Left cardiac atrium (tissue), 4 donors: Measurements from ENCODE around the gene NAT16. TPM values are rescaled to one million over a fixed set of nuclear protein-coding genes. Genes with fewer than 3 reads are reported as not detected.
"Not testable (repeated sequence)": the region's sequence is repeated elsewhere in the genome, so short reads cannot be mapped to it uniquely, and the experiment has no call there.

Experiments
- ATAC-seq, 2 donors: fragments of 200-7000 bp; cut with Tn5 transposase; one replicate each; pipeline ENCODE4 v1.9.1; 2020; ENCODE audit warnings: mild to moderate bottlenecking in 2 of 2, moderate library complexity in 2 of 2
- DNase-seq: peaks from one replicate; pipeline ENCODE4 v3.0.0-alpha.2; 2020
- intact Hi-C, 2 donors: fragments of 100-400 bp; cut with DNase I; formaldehyde crosslinking; loops; one replicate each; pipeline versions ENCODE4 v1.14.1 to v1.15.1; 2022 to 2023
- total RNA-seq, 2 donors: library from RNA; stranded (reverse); fragmentation: NEBNext Ultra II Directional; extraction: Animal tissue kit (Norgen Biotek cat#: 25700); gene quantifications; one replicate each; pipeline ENCODE4 v1.2.1, GENCODE V29; 2021
- donor health status: DM: no; HTN: yes; CAD: no.
- donor health status: DM: no; HTN: yes; CAD: no; lungs with severe emphysema.
- donor health status: DM: yes; HTN: yes; CAD: no.
- donor health status: Dilated cardiomyopathy.

NAT16 gene
- total RNA-seq, 2 donors from 2014 or later: not detected

DNA sequence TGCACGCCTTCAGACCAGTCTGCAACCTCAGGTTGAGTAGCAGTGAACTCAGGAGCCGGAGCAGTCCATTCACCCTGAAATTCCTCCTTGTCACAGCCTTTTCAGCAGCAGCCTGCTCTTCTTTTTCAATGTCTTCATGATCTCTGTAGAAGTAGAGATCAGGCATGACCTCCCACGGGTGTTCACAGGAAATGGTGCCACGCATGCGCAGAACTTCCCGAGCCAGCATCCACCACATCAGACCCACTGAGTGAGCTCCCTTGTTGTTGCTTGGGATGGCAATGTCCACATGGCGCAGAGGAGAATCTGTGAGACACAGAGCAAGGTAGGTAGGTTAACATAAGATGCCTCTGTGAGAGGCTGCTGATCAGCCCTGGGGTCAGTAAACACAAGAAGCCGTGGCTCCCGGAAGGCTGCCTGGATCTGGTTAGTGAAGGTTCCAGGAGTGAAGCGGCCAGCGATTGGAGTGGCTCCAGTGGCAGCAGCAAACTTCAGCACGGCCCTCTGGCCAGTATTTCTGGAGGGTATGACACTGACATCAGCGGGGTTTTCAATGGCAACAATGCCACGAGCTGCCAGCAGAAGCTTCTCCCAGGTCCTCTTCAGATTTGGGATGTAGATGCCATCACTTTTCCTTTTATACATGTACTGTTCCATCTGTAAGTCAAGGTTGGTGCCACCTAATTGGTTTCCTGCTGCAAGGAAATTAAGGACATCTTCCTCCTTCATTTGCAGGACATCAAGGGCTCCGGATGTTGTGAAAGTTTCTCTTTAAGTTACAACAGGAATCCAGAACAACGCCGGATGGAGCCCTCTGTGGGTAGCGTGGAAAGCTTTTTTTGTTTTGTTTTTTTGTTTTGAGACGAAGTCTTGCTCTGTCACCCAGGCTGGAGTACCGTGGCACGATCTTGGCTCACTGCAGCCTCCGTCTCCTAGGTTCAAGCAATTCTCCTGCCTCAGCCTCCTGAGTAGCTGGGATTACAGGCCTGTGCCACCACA lies 23.9 kb upstream of the NAT16 start:
- ATAC-seq, intact Hi-C loops, DNase-seq: not testable (repeated sequence)

DNA sequence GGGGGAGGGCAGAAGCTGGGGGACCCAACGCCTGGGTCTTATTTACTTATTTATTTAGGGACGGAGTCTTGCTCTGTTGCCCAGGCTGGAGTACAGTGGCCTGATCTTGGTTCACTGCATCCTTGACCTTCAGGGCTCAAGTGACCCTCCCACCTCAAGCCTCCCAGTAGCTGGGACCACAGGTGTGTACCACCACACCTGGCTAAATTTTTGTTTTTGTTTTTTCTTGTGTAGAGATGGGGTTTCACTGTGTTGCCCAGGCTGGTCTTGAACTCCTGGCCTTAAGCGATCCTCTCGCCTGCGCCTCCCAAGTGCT lies 22.5 kb upstream of the NAT16 start:
- no peak for DNase-seq
- ATAC-seq: no peak
- intact Hi-C loops: no loop called here

DNA sequence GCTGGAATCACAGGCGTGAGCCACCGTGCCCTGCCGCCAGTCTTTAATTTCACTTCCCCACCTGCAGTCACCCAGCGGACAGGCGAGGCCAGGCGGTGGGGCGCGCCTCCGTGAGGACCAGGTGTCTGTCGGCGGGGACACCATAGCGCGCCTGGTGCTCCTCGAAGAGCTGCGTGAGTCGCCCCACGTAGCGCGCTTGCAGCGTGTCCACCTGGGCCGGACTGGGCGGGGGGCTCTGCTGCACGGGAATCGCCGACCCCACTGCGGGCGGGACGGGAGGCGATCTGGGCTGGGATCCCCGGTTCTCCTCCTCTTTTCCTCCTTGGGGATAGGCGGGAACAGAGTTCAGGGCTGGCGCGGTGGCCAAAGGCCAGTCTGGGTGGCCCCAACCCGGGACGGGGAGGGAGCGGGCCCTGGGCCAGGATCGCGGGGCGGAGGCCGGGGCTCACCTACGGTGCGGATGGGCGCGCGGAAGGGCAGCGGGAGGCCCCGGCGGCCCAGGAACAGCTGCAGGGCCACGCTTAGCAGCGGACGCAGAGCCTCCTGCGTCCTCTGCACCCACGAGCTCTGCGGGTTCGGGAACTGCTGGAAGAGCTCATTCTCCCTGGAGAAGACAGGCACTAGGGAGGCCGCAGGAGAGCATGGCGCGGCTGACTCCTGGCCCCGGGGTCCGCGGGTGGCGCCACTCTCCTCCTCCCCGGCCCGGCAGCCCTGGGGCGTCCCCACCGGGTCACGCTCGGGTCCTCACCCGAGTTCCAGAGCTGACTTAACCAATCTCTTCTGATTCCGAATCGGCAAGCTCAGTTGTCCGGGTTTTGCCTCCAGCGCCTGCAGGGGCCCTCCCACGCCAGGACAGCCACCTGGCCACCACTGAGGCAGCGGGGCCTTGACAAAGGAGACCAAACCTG lies 21.9 kb upstream of the NAT16 start:
- ATAC-seq: peak in 1 of 2 donors; percentile 30
- intact Hi-C loops: no loop called here

DNA sequence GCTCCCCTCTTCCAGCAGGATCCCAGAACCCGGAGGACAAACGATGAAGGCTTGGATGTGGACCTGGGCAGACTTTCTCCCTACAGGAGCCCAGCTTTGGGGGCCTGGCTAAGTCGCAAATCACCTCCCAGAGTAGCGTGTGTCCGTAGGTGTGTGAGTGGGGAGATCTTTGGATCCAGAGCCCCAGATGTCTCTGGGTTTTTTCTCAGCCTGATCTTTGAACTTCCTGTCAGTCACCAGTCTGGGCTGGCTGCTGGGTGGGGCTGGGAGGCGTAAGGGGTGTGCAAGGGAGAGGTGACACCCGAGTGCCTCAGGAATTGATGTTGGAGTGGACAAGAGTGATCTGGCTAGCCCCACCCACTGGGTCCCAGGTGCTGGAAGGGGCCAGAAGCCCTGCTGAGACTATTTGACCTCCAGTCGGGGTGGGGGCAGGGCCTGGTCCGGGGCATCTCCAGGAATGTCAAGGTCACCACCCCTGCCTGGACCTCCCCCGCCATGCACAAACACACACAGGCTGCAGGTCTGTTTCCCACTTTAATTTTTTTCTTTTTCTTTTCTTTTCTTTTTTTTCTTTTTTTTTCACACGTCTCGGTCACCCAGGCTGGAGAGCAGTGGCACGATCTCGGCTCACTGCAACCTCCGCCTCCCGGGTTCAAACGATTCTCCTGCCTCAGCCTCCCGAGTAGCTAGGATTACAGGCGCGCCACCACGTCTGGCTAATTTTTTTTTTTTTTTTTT lies 20.9 kb upstream of the NAT16 start, which contains the start of gene MOGAT3:
MOGAT3 (minus strand) TSS at position 175 of the 738 bp plus-strand sequence. CDS start 182 bp downstream, outside the sequence.
- DNase-seq: no peak

More for the DNA sequence above, 21.9 kb upstream of the NAT16 start:
- no peak for DNase-seq

DNA sequence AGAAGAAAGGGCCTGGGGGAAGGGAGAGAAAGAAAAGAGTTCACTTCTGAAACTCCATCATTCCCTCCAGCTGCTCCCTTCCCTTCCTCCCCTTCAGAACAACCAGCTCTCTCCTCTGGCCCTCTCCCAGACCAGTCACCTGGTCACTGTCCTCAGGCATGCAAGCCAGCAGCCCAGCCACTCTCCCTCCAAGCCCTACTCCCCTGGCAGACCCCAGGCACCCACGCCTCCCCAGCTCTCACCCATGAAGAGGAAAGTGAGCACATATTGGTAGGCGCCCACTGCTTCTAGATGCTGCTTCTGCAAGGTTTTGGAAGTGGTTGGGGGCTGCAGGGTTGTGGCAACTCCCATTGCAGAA lies 20.4 kb upstream of the NAT16 start:
- intact Hi-C loops: no loop called here
- ATAC-seq (no peak), DNase-seq (no peak)

More for the DNA sequence above, 20.9 kb upstream of the NAT16 start, which contains the start of gene MOGAT3:
- intact Hi-C loops: no loop called here
- no peak for ATAC-seq

DNA sequence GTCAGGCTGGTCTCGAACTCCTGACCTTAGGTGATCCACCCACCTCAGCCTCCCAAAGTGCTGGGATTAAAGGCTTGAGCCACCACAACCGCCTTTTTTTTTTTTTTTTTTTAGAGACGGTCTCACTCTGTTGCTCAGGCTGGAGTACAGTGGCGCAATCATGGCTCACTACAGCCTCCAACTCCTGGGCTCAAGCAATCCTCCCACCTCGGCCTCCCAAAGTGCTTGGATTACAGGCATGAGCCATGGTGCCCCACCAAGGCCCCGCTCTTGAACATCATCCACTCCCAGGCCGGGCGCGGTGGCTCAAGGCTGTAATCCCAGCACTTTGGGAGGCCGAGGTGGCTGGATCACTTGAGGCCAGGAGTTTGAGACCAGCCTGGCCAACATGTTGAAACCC lies 19.4 kb upstream of the NAT16 start:
- DNase-seq, intact Hi-C loops, ATAC-seq: not testable (repeated sequence)

DNA sequence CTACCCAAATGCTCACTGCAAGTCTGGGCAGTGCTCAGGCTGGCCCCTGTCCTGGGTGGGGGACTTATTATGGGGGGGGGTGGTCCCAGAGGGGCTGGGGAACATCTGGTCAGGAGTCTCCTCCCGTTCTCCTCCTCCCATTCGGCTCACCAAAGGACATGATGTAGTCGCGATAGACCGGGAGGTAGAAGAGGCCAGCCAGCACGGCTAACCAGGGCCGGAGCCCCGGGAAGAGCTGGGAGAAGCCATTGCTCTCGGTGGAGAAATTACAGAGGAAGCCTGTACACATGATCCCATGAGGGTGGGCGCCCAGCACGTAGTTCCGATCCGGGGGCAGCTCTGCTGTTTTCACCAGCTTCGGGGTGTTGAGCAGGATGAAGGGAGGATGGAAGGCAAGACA lies 18.4 kb upstream of the NAT16 start:
- ATAC-seq (no peak), DNase-seq (no peak)
- intact Hi-C loops: no loop called here

DNA sequence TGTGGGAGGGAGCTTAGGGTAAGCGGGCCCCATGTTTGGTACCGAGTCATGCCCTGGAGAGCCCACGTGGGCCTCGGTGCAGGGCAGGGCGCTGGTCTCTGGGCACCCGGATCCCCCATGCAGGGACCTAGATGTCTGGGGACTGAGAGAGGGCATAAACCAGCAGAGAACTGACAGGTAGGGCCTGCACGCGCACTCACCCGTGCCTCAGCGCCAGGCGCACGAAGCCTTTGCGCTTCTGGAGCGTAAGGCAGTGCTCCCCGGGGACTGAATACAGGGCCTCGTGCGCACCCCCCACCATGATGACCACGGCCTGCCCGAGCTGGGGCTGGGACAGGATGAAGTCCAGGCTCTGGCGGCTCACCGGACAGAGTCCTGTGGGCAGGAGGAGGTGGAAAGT lies 17.9 kb upstream of the NAT16 start:
- no peak for DNase-seq
- ATAC-seq: no peak
- intact Hi-C loops: no loop called here

DNA sequence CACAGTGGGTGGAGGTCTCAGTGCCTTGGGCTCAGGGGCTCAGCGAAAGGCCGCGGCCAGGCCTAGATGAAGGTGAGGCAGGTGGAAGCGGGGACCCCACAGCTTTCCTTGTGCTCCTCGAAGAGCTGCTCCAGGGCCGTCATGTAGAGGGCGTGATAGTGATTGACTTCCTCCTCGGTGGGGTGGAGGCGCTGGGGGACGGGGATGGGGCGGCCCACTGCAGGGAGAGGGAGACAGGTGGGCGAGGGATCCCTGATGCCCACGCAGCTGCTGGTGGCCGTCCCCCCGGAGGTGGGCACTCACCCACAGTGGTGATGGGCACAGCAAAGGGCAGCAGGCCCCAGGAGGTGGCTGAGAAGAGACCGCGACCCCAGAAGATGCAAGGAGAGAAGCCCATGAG lies 15.8 kb upstream of the NAT16 start:
- ATAC-seq: no peak
- intact Hi-C loops: no loop called here
- no peak for DNase-seq

DNA sequence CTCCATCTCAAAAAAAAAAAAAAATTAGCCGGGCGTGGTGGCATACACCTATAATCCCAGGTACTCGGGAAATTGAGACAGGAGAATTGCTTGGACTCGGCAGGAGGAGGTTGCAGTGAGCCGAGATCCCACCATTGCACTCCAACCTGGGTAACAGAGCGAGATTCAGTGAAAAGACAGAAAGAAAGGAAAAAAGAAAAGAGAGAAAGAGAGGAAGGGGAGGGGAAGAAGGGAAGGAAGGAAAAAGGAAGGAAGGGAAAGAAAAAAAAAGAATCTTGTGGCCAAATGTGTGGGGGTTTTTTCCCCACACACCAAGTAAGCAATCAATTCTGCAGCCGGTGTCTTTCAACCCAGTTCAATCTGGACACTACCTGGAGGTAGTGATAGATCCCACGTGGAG lies 9.0 kb upstream of the NAT16 start:
- intact Hi-C loops: no loop called here
- DNase-seq (no peak), ATAC-seq (no peak)

DNA sequence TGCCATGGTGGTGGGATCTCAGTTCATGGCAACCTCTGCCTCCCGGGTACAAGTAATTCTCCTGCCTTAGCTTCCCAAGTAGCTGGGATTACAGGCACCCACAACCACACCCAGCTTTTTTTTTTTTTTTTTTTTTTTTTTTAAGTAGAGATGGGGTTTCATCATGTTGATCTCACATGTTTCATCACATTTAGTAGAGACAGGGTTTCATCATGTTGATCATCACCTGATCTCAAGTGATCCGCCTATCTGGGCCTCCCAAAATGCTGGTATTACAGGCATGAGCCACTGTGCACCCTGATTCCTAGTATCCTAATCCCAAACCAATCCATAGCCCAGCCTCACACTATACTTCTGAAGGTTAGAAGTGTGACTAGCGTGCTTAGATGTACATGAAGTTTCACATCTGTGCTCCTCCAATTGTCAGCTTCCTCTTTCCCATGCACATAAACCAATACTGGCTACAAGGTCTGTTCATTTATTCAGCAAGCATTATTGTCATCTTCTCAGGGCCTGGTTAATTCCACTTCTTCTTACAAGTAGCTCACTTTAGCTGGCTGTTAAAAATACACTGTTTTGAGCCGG lies 6.8 kb upstream of the NAT16 start:
- intact Hi-C loops: no loop called here
- no peak for DNase-seq
- ATAC-seq: no peak

DNA sequence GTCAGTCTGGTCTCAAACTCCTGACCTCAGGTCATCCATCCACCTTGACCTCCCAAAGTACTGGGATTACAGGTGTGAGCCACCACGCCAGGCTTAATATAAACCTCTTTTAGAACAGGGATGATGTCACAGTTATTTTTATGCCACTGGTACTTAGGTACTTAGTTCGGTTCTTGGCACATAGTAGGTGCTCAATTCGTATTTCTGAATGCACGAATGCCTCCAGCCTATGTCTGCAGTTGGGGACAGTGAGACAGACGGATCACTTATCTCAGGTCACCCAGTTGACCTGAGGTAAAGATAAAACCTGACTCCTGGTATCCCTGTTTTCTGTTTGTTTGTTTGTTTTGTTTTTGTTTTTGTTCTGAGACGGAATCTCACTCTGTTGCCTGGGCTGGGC lies 6.1 kb upstream of the NAT16 start:
- no peak for DNase-seq
- no peak for ATAC-seq
- intact Hi-C loops: no loop called here

DNA sequence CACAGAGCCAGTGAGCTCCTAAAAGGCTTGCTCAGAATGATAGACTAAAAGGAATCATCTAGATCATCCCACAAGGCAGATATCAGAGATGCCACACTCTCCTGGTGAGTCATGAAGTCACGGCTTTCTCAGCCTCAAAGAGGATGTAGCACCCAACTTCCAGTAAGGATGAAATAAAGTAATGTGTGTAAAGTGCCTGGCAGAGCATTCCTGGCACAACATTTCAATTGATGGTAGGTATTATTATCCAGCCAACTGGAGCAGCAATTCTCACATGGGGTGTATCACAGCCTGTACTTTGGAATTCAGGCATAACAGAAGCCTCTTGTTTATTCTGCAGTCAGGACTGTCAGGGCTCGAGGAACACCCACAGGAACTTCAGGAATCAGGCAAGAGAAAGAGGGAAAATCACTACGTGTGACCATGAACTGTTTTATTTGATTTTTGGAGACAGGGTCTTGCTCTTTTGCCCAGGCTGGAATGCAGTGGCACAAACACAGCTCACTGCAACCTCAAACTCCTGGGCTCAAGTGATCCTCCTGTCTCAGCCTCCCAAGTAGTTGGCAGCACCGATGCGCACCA lies 5.3 kb upstream of the NAT16 start:
- DNase-seq (no peak), ATAC-seq (no peak)
- intact Hi-C loops: no loop called here

DNA sequence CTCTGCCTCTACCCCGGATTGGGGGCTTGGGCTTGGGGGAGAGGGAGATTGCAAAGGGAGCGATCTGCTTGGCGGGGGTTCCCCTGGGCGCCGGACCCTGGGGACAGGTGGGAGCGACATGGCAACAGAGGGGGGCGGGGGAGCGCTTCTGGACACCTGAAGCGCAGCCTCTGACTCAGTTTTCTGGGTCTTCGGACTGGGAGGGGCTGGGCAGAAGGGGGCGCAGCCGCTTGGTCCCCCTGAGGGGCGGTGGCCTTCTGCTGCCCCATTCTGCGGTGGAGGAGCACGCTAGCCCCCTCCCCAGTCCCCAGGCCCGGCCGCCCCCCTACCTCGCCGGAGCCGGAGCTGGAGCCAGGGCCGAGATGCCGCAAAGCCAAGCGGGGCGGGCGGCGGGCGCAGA lies 380 bp downstream of the NAT16 start:
- intact Hi-C loops: loop anchor here in 1 of 2 donors (10.0 kb wide), 1 partner anchor 285 kb away; the partner anchor contains the start of gene ACHE
- ATAC-seq: no peak

DNA sequence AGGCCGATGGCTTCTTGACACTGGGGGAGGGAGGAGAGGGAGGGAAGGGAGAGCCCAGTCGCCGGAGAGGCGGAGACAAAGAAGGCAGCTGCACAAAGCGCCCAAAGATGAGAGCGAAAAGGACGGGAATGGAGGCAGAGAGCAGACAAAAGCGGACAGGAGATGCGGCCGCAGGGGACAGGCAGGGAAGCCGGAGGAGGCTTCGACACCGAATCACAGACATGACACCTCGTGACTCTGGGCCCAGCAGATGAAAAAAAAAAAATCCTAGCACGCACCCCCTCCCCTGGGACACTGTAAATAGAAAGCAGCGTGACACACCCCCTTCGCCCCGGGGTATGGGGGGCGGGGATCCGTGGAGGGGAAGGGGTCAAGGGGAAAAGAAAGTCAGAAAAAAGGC lies 976 bp downstream of the NAT16 start:
- intact Hi-C loops: loop anchor here in 1 of 2 donors (10.0 kb wide), 1 partner anchor 284 kb away; the partner anchor contains the start of gene ACHE
- DNase-seq: no peak
- ATAC-seq: no peak

More for the DNA sequence above, 380 bp downstream of the NAT16 start:
- DNase-seq: no peak

DNA sequence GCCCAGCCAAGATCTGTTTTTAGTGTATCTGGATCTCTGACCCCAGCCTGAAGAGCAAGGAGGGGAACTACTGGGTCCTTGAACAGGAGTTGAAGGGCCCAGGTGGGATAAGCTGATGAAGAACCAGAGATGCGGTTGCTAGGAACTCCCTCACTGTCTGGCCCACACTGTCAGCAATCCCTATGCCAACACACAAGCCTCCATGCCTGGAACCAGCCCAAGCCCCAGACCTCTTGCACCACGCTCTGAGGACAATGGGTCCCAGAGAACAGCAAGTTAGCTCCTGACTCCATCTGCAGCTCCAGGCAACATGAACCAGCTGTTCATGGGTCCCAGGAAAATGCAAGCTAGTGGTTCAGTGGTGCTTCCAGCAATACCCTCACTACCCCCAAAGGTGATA lies 2.4 kb downstream of the NAT16 start:
- intact Hi-C loops: loop anchor here in 1 of 2 donors (10.0 kb wide), 1 partner anchor 283 kb away; the partner anchor contains the start of gene ACHE
- DNase-seq (no peak), ATAC-seq (no peak)

DNA sequence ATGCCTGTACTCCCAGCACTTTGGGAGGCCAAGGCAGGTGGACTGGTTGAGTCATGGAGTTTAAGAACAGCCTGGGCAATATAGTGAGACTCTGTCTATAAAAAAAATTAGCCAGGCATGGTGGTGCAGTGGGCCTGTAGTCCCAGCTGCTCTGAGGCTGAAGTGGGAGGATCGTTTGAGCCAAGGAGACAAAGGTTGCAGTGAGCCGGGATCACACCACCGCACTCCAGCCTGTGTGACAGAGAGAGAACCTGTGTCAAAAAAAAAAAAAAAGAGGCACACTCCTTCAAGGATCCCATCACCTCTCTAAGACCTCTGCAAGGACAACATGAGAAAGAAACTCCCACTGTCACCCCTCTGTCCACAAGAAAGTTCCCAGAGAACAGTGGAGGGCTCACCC lies 4.4 kb downstream of the NAT16 start:
- DNase-seq (no peak), ATAC-seq (no peak)
- intact Hi-C loops: loop anchor here in 1 of 2 donors (10.0 kb wide), 1 partner anchor 281 kb away; the partner anchor contains the start of gene ACHE

DNA sequence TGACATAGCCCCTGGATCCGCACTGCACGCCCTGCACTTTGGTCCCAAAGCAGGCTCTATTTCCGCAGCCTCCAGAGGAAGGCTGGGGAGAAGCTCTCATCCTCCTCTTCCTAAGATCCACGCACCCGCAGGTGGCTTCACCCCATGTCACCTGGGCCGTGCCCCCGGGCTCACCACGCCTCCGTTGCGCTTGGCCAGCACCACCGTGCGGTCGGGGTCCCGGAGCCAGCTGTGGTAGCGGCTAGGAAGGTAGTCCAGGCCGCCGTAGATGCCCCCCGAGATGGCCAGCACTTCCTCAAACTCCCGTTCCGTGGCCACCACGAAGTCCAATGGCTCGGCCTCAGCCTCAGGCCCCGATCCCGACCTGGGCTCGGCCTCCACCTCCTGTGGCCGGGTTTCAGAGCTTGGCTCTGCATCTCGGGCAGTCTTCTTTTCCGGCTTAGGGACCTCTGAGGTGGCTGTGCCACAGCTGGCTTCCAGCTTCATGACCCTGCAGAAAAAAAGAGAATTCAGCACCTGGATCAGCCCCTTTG lies 5.7 kb downstream of the NAT16 start:
- ATAC-seq (no peak), DNase-seq (no peak)
- intact Hi-C loops: loop anchor here in 1 of 2 donors (10.0 kb wide), 1 partner anchor 280 kb away; the partner anchor contains the start of gene ACHE
